HG03175 (cell line): ENCODE results near the gene HOXA9.

Experiments used
- ATAC-seq: cut with Tn5 transposase; IDR thresholded peaks from one replicate; pipeline ENCODE4 v1.9.1; 2021; ENCODE audit warnings: mild to moderate bottlenecking, moderate library complexity; ENCODE audit not compliant: unreplicated experiment

Gene HOXA9

DNA sequence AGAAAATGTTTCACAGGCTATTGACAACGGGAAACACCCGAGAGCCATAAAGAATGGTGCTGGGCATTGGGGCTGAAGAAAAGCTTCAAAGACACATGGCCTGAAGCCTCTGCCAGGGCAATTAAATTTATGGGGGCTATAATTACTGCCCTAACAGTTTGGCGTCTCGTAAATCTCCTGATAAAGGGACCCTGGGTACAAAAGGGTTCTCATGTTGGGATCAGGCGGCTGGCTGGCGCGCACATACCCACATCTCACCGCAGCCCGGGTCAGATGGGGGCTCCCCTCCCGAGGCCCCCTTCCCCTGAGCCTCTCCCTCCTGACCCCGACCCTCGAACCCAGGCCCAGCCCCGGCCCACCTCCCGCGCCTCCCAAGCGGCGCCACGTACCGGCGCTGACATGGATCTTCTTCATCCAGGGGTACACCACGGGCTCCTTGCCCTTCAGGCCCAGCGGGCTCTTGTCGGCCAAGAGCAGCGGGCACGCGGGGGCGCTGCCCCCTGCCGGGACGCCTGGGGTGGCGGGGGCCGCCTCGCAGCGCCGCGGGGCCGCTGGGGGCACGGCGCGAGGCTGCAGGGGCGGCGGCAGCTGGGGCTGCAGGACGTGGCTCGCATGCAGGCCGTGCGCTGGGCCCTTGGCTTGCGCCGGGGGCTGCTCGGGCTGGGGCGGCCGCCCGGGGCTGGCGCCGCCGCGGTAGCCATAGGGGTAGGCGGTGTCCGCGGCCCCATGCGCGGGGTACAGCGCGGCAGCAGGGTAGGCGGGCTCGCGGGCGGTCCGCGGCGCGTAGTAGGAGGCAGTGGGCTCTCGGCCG lies 35.4 kb downstream of the HOXA9 start:
- ATAC-seq, result no peak

DNA sequence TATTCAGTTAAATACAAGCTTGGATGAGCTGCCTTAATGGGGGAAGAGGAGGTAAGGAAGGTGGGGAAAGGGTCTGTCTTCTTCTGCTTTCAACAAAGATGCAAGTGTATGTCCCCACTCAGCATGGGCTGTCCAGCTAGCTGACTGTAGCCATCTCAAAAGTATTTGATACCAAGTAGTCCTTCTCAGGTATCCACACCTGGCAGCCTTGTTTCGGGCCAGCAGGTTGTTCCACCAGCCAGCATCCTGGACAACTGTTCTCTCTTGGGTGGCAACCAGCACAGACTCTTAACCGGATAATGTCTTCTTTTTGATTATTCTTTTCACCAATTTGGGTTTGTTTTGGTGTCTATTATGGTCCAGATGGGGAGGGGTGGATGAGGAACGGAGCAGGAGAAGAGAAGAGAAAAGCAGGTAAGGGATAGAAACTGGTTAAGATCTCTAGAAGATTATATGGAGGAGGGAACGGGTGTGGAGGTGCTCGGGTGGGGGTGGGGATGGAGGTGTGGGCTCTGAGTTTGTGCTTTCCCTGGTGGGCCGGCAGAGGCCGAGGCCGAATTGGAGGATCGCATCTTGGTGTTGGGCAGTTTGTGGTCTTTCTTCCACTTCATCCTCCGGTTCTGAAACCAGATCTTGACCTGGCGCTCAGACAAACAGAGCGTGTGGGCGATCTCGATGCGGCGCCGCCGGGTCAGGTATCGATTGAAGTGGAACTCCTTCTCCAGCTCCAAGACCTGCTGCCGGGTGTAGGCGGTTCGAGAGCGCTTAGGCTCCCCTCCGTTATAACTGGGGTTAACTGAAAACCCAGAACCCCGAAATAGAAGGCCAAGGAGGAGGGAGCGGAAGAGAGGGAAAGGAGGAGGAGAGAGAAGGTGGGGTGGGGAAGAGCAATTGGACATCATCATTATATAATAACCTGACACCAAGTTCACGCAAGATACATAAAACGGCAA lies 36.3 kb downstream of the HOXA9 start:
- ATAC-seq, result no peak

DNA sequence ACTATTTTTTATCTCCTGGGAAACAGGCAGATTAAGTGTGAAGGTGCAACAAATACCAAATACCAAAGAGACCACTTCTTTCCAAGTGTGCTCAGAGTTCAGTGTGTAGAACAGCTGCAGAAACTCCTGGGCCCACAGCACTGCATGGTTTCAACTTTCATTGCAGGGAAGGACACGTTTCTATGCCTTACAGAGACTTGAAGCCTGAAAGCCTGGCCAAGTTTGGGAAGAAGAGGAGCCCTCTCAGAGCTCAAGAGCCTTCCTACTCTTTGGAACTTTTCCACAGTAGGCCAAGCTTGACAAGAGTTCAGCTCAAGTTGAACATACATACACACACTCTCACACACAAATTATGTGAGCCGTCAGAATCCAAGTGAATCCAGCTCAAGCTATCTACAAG lies 37.3 kb downstream of the HOXA9 start:
- ATAC-seq, result no peak

DNA sequence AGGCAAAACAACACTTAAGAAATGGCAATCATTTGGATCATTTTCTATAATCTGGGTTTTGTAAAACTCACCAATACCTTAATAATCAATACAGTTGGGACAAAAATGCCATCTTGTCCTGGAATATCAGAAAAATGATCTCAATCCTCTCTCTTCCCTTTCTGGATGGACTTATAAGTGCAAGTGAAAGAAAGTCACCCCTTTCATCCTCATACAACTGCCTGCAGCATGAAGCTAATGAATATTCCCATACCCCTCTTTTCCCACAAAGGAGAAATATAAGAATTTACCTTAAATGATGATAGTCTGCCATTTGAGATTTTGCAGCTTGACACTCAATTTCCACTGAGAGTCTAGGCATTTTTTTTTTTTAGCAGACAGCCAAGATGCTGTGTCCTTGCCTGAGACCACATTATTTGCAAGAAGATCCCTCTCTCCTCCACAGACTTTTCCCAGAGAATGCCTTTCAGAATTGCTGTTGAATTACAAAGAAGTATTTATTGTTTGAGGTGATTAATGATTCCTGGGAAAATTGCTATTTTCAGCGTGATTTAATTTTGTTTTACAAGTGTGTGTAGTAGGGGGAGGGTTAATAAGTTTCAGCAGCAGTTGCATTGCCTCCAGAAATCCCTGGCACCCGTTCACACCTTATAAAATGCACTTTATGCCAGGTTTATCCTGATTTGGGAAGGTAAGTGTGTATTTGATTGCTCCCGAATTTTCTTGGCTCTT lies 38.6 kb downstream of the HOXA9 start:
- no peak for ATAC-seq

DNA sequence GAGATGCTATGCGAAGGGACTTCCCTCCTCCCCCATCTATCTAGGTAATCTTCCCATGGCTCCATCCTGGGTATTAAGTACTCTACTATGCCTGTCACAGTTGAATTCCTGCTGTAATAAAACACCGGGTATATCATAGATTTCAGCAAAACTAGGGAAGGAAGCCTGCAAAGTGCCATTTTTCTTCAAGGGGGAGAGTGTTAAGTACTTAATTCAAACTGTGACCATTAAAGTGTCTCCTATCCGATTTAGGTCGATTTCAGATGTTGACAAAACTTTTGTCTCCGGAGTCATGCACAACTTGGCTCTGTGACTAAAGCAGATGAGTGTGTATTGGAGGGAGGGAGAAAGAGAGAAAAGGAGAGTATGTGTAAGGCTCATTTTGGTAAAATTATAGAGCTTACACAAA lies 39.3 kb downstream of the HOXA9 start:
- ATAC-seq, result no peak

DNA sequence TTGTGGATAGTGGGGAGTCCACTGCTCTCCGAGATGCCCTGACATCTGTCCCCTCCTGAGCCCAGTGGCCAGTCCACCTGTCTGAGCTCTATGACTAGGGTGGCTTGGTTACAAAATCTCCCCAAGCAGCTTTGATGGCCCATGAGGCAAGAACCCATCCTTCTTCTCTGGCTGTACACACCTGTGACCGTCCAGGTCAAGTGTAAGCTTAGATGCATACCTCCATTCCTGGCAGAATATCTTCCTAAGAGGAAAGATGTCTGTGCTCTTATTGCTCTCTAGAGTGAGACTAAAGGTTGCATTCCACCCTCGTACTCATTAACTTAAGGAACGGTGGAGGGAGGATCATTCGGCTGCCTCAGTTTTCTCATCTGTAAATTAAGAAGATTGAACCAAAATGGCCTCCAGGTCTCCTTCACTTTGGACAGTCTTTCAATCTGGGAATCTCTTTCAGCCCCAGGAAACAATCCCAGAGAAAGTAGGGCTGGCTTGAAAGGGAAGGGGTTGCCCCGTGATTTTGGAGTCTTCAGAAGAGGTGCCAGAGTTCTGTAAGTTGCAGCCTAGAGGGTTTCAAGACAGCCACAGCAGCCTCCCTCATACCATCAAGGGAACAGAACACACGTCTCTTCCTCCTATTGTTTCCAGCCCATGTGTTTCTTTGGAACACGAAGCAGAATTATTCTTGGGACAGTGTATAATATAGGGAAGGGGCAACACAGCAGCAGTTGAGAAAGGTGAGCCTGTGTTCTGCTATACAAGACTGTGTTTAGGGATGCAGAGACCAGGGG lies 40.2 kb downstream of the HOXA9 start:
- ATAC-seq, result no peak

DNA sequence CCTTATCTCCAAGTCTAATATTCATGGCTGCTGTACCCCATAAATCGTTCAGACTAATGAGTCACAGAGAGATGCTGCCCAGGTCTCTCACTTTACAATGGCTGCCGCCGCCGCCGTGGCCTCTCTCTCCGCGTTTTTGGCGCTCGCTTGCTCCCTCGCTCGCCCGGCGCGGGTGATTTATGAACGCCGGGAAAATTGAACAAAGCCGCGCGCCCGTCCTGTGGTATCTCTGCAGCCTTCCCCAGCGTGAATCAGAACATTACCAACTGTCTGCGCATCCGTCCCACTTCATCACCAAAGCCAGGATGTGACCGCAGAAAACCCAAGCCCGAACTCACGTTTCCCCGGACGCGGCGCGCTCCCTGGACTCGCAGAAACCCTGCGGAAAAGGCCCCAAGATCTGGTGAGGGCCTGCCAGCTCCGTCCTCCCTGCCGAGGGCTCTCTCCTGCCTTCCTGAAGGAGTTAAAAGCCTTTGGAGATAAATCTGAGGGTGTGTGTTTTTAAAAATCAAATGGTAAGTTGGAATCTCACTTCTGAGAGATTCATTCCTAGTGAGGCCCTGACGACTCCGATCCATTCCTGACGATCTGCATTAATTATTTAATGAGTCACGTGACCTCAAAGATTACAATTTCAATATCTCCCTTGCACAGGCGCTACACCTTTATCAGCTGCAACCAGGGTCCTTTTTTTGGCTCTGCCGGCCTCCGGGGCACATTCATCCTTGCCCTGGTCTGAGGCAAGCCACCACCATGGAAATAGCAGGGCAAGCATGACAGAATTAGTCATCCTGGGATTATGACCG lies 41.0 kb downstream of the HOXA9 start:
- no peak for ATAC-seq

DNA sequence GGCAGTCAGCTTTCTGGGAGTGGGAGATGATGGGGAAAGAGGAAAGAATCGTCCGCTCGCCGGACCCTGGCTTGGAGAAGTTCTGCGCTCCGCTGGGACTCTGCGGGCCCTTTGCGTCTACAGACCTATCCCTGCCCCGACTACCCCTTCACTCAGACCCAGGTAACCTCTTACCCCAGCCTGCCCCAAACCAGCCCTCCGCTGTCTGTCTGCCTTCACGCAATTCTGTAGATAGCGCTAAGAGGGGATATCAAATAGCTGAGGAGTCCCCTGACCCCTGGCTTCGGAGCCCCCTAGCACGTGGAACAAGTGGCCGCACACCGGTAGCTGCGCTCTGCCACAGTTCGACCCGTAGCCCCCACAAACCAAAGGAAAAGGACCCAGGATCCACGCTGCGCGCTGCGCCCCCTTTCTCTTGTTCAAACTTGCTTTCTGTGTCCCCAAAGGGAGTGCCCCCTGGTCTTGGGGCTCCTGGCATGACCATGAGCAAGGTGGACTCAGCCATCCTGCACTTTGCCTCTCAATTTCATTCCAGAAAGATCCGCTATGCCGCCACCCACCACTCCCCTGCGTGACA lies 41.8 kb downstream of the HOXA9 start:
- no peak for ATAC-seq

DNA sequence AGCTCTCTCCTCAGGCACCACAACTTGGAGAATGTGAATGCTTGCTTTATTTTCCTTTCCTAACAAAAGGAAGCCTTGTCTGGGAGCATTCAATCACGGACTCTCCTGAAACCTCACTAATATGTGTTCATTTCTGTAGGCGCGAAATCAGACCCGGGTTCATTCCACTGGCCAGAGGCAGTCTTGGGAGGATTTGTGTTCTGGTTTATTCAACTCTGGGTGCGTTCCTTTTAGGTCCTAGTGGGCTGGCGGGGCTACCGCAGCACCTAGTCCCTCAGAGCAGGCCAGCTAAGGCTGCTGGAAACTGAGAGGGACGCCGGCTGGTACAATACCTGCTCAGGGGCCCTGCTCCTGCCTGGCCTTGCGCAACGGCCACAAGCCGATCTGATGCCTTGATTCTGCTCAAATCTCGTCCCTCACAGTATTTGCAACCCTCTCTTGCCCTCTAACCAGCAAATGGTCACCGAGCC lies 42.3 kb downstream of the HOXA9 start:
- no peak for ATAC-seq

DNA sequence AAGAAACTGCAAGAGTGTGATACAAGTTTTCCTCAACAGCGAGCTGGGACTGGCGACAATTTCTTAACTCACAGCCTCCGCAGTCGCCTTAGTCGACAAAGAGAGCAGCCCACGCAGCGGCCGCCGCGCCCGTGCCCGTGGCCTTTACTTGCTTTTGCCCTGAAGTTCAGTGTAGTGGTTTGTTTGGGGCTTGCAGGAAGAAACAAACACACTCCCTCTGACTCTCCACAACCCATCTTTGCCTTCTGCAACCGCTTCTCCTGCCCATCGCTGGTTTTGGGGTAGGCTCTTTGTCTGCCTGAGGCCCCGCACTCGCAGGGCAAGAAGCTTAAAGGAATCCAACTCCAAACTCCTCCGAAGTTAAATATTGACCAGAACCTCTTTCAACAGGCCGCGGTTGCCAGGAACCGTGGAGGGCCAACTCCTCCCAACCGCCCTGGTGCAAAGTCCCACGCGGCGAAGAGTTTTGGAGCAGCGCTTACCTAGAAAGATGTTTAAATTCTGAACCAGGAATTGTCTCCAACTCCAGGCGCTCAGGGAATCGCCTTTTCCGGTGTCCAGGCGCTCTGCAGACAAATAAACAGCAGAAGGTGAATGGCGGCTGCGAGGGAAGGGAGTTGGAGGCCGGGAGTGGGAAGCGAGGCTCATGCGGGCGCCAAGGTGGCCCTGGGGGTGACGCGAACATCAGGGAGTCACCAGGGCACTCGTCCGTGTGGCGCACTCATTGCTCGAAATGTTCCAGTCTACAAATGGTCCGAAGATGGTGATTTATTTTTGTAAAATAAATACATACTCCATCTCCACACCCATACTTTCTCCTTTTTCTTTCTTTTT lies 43.0 kb downstream of the HOXA9 start:
- ATAC-seq, result no peak

DNA sequence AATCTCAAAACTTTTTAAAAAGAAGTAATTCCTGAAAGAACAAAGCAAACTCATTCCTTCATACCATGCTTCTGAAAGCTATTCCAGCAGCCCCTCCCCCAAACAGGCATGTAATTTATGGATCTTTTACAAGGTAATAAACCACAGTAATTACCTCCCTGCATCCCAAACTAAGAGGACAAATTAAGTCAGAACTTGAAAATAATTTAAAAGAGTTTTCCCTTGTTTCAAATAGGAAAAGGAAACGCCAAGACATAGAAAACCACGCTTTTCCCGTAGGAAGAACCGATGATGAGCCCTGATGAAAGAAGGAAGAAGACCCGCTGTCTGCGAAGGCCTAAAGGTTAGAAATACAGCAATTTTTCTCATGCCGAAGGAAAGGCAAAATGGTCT lies 43.7 kb downstream of the HOXA9 start:
- ATAC-seq, result no peak

DNA sequence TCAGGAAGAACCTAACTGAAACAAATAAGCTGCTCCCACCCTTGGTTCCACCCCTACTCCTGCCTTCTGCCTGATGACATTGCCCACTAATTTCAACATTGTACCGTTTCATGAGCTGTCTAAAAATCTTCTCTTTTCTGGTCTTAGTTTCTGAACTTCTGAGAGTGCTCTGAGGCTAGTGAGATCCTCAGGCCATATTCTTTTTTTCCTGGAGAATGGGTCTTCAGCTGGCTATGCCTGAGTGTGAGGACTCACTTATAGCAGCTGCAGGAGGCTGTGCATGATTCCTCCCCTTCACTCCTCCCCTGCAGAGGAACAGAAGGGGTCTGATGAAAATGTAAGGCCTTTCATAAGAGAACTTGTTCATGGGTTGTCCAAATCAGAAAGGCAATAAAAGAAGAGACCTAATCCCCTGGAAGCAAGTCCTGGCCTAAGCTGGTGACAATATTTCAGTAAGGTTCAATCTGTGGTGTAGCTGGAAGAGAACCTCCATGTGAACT lies 45.9 kb downstream of the HOXA9 start:
- ATAC-seq, result no peak

DNA sequence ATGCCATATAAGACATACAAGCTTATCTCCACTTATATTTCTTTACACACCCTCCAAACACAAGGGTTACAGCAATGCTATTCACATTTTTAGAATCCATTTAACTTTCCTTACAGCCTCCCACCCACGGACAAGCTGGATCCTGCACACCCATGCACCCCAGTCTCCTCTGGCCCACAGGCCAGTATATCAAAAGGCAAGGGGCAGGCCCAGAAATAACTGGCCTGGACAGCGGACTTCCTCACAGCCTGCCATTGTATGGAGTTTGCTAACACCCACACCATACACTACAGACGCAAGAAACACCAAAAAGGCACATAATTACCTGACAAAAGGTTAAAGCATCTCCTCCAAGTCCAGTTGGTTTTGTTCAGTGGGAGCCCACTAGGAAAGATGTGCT lies 46.8 kb downstream of the HOXA9 start:
- no peak for ATAC-seq

DNA sequence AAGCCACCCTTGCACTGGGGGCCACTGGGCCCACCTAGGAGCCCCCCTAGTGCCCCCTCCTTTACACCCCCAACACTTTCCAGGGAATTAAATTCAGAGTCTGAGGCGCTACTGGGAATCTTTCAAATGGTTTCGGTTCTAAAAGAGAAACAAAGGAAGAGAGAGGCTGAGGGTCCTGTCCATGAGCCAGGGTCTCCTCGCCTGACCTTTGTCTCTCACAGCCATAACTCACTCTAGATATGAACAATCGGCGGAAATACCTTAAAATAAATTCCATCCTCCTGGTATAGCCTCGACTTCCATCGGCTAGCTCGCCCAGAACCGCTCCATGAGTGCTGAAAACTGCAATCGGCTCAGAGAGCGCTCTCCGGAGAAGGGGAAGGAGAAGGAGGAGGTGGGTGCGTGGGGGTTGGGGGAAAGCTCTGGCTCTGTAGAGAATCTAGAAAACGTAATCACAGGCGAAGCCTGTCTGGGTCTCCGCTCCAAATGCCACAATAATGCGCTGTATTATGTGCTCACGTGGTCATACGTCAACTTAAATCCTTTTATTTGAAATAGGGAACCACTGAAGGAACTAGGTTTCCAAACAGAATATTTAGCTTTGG lies 47.3 kb downstream of the HOXA9 start:
- ATAC-seq, result no peak

DNA sequence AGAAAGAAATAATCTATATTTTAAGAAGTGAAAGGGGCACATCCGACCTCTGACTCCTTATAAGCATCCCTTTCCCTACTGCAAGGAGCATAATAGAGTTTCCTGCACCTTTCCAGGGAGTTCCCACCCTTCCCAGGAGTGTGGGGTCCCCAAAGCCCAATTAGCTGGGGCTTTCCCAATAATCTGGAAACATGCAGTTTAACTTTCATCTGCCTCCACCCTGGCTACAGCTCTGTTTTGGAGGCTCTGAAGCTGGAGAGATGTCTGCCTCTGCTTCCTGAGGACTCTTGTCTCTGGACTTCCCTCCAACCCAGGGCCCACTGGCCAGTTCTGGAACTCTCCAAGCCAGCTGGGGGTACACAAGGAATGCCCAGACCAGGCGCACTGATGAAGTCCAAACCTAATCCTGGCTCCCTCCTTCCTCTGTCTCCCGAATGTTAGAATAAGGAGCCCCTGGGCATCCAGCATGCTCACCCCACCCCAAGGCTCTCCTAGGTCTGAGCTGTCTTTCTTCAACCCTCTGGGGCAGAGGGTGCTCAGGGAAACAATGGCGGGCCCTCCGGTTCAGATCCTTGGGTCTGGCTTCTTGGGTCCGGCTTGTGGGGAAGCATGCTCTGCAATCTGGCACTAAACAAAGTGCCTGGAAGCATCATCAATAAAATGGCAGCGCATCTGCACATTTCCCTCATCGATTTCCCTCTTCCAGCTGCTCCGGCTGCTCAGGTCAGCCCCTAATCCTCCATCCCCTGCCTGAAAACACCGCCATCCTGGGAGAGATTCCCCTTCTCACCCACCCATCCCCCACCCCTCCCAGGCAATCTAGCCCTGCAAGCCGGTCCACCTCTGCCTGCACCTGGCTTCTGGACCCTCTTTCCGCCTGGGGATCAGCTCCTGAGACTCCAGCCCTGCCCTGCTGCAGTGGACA lies 48.1 kb downstream of the HOXA9 start:
- ATAC-seq, result no peak

DNA sequence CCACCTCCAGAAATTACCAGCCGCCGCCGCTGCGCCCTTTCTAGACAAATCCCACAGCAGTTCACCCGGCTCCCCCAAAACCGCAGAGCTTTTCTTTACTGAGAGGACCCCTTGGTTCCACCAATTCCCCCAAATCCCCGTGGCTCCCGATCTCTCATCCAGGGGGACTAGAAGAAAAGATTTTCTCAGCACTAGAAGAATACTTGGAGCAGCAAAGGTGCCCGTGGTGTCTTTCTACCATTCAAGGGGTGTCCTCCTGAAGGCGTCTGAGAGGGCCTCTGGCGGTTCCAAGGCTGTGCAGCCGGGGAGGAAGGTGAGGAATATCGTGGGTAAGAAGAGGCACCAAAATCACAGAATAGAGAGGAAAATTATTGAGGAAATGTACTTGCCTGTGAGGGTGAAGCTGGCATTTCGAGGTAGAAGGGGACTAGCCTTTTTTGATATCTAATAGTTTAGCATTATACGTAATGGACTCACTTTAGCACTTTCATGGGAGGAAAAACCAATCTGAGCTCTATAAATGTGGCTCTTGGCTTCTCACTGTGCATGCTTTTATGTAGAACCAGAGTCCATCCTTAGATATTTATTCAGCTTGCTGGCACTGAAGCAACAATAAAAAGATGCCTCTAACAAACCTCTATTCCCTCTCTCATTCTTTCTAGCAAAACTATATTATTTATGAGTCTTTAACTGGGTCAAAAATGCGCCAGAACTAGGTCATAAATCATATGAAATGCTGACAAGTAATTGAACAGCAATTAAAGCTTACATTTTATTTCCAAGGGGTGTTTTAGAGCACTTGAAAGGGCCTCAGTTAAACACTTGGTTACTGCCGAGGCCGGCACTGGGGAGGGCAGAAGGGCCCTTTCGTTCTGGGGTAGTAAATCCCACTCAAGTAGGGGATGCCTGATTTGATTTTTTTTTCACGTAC lies 49.0 kb downstream of the HOXA9 start:
- ATAC-seq, result no peak
